ENCODE data around the gene ANK3.

GRCh38 chr10:60310740-60311139, 78.9 kb downstream of the ANK3 start:
- TF ChIP-seq CTCF (conservative IDR thresholded peaks at IDR 0.05; ENCODE audit: low read depth in 2 of 2) (no peak), EZH2 (IDR thresholded peaks at IDR 0.05; ENCODE audit: low read depth, unreplicated experiment) (no peak), STAT1 (IDR thresholded peaks at IDR 0.05; ENCODE audit: unreplicated experiment) (no peak), POLR2AphosphoS5 (IDR thresholded peaks at IDR 0.05; ENCODE audit: low read depth) (no peak), JUNB (IDR thresholded peaks at IDR 0.05; ENCODE audit: unreplicated experiment) (no peak), EZH2phosphoT487 (IDR thresholded peaks at IDR 0.05; ENCODE audit: unreplicated experiment) (no peak), CREB1 (CRISPR knock-in tag; IDR thresholded peaks at IDR 0.05; ENCODE audit: low read depth) (no peak), REST (IDR thresholded peaks at IDR 0.05; ENCODE audit: unreplicated experiment) (no peak), ZNF114 (CRISPR knock-in tag; IDR thresholded peaks at IDR 0.05) (no peak), NANOG (IDR thresholded peaks at IDR 0.05; ENCODE audit: borderline replicate concordance) (no peak), ZNF331 (CRISPR knock-in tag; IDR thresholded peaks at IDR 0.05; ENCODE audit: low read depth) (no peak), ETS1 (IDR thresholded peaks at IDR 0.05) (no peak), ZNF462 (CRISPR knock-in tag; IDR thresholded peaks at IDR 0.05) (no peak)

Data from GM23338 (cell line).